Measurements from ENCODE around the gene CARD10.

Gene CARD10

DNA sequence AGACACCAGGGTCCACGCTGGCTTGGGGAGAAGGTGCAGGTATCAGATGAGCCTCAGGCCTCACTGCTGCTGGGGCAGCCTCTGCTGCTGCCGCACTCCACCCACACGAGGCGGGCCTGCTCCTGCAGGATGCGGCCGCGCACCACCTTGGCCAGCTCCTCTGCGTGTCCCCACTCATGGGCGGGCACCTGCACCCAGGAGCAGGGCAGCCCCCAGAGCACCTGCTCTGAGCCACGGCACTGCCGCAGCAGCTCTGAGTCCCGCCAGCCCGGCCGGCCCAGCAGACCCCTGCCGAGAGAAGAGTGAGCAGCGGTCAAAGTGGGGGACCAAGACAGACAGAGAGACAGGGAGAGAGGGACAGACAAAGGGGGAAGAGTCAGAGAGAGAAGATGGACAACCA, 28.1 kb downstream of the CARD10 start:
- TF ChIP-seq TAF1 (IDR thresholded peaks at IDR 0.05; ENCODE audit: low read depth) (no peak), RAD21 (IDR thresholded peaks at IDR 0.05; ENCODE audit: low read depth) (no peak), TEAD4 (IDR thresholded peaks at IDR 0.05) (no peak), EP300 (IDR thresholded peaks at IDR 0.05; ENCODE audit: borderline replicate concordance) (no peak), TCF12 (IDR thresholded peaks at IDR 0.05; ENCODE audit: low read depth) (no peak), NFIC (IDR thresholded peaks at IDR 0.05) (no peak), YY1 (IDR thresholded peaks at IDR 0.05; ENCODE audit: low read depth) (no peak), CEBPB (IDR thresholded peaks at IDR 0.05) (no peak), FOXM1 (IDR thresholded peaks at IDR 0.05; ENCODE audit: borderline replicate concordance, low read depth) (no peak), ZBTB7A (IDR thresholded peaks at IDR 0.05; ENCODE audit: low read depth) (no peak), EGR1 (IDR thresholded peaks at IDR 0.05) (no peak), CREB1 (IDR thresholded peaks at IDR 0.05; ENCODE audit: low read depth) (no peak)
- TF ChIP-seq, protein P1, sequence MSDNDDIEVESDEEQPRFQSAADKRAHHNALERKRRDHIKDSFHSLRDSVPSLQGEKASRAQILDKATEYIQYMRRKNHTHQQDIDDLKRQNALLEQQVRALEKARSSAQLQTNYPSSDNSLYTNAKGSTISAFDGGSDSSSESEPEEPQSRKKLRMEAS (IDR thresholded peaks at IDR 0.05) = no peak
- TF ChIP-seq, protein P2, sequence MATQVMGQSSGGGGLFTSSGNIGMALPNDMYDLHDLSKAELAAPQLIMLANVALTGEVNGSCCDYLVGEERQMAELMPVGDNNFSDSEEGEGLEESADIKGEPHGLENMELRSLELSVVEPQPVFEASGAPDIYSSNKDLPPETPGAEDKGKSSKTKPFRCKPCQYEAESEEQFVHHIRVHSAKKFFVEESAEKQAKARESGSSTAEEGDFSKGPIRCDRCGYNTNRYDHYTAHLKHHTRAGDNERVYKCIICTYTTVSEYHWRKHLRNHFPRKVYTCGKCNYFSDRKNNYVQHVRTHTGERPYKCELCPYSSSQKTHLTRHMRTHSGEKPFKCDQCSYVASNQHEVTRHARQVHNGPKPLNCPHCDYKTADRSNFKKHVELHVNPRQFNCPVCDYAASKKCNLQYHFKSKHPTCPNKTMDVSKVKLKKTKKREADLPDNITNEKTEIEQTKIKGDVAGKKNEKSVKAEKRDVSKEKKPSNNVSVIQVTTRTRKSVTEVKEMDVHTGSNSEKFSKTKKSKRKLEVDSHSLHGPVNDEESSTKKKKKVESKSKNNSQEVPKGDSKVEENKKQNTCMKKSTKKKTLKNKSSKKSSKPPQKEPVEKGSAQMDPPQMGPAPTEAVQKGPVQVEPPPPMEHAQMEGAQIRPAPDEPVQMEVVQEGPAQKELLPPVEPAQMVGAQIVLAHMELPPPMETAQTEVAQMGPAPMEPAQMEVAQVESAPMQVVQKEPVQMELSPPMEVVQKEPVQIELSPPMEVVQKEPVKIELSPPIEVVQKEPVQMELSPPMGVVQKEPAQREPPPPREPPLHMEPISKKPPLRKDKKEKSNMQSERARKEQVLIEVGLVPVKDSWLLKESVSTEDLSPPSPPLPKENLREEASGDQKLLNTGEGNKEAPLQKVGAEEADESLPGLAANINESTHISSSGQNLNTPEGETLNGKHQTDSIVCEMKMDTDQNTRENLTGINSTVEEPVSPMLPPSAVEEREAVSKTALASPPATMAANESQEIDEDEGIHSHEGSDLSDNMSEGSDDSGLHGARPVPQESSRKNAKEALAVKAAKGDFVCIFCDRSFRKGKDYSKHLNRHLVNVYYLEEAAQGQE (IDR thresholded peaks at IDR 0.05; ENCODE audit: low read depth) = no peak
- TF ChIP-seq, protein P3, sequence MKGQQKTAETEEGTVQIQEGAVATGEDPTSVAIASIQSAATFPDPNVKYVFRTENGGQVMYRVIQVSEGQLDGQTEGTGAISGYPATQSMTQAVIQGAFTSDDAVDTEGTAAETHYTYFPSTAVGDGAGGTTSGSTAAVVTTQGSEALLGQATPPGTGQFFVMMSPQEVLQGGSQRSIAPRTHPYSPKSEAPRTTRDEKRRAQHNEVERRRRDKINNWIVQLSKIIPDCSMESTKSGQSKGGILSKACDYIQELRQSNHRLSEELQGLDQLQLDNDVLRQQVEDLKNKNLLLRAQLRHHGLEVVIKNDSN (IDR thresholded peaks at IDR 0.05) = no peak

DNA sequence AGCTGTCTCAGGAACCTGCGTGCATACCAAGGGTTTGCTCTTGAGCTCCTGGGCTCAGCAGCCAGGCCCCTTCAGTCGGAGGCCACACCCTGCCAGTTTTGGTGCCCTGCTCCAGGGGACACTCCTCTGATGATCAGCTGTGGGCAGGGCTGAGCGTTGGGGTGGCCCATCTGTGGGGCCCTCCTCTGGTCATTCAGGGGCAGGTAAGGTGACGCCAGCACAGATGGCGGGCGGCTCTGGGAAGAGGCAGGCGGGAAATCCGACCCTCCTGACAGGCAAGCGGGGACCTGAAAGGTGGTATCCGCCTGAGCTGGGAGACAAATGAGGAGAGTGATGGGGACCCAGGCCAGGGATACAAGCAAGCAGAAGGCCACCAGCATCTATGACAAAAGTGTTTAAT, 29.2 kb downstream of the CARD10 start:
- TF ChIP-seq EP300 (IDR thresholded peaks at IDR 0.05; ENCODE audit: borderline replicate concordance) = no peak
- TF ChIP-seq FOXM1 (IDR thresholded peaks at IDR 0.05; ENCODE audit: borderline replicate concordance, low read depth) = no peak
- TF ChIP-seq, protein P2 (IDR thresholded peaks at IDR 0.05; ENCODE audit: low read depth) = no peak
- no peak for TF ChIP-seq YY1 (IDR thresholded peaks at IDR 0.05; ENCODE audit: low read depth)
- no peak for TF ChIP-seq TAF1 (IDR thresholded peaks at IDR 0.05; ENCODE audit: low read depth)
- no peak for TF ChIP-seq CREB1 (IDR thresholded peaks at IDR 0.05; ENCODE audit: low read depth)
- no peak for TF ChIP-seq ZBTB7A (IDR thresholded peaks at IDR 0.05; ENCODE audit: low read depth)
- no peak for TF ChIP-seq CEBPB (IDR thresholded peaks at IDR 0.05)
- TF ChIP-seq TEAD4 (IDR thresholded peaks at IDR 0.05) = no peak

DNA sequence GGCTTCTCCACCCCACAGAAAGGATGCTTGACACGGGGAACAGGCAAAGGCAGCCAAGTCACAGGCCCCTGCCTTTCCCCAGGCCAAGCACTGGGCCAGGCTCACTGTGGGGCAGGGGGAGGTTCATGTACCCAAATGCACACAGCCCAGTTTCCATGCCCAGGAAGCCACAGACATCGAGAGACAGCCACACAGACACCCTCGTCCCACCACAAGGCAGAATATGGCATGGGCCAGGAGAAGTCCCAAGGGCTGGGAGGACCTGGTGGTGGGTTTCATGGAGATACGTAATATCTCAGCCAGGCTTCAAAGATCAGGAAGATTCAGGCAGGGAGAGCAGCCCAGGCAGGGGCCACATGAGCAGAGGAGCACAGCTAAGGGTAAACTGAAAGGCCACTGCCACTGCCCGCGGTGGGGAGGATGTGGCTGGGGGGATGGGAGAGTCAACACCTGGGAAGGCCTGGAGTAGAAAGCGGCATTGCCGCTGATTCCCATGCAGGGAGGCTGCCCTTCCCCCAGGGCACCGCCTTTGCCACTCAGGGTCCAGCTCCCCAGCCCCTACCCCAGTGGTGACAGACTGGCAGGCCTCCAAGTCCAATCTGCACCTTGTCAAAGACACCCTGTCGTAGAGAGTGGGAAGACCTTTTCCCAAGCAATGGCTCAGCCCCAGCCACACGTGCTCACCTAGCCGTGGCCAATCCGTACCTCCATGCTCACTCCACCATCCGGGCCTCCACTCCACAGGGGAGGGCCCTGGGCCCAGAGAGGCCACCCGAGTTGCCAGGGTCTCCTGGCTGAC, 30.7 kb downstream of the CARD10 start:
- TF ChIP-seq TAF1 (IDR thresholded peaks at IDR 0.05; ENCODE audit: low read depth) (no peak), FOXM1 (IDR thresholded peaks at IDR 0.05; ENCODE audit: borderline replicate concordance, low read depth) (no peak), NFIC (IDR thresholded peaks at IDR 0.05) (no peak)

DNA sequence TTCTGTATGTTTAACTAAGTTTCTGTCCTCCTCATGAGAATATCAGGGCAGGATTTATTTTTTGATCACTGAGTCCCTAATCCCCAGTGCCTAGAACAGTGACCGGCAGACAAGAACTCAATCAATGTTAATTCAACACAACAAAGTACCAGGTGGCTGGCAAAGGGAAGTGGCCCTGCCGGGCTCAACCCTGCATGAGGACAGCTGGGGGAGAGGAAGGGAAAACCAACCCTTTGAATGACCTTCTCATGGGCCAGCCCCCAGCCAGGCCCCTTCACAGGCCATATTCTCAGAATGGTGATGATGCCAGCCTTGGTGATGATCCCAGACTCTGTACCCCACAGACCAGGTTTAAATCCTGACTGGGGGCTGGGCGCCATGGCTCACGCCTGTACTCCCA, 31.6 kb downstream of the CARD10 start:
- TF ChIP-seq YY1 (IDR thresholded peaks at IDR 0.05; ENCODE audit: low read depth) (no peak), CEBPB (IDR thresholded peaks at IDR 0.05) (no peak)

DNA sequence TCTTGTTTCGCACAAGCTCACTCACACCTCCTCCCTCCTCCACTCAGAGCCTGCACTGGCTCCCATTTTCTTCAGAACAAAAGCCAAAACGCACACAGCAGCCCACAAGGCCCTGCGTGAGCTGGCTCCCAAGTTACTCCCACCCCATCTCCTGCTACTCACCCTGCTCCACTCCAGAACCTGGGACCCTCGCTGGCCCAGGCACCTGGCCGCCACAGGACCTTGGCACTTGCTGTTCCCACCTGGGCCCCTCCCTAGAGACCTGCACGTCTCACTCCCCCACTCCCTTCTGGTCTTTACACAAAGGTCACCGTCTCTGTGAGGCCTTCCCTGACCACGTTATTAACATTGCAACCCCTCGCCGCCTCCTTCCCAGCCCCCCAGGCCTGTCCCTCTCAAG, 32.1 kb downstream of the CARD10 start:
- TF ChIP-seq CEBPB (IDR thresholded peaks at IDR 0.05) (no peak), TEAD4 (IDR thresholded peaks at IDR 0.05) (no peak), NFIC (IDR thresholded peaks at IDR 0.05) (no peak), YY1 (IDR thresholded peaks at IDR 0.05; ENCODE audit: low read depth) (no peak), TAF1 (IDR thresholded peaks at IDR 0.05; ENCODE audit: low read depth) (no peak), TCF12 (IDR thresholded peaks at IDR 0.05; ENCODE audit: low read depth) (no peak), EP300 (IDR thresholded peaks at IDR 0.05; ENCODE audit: borderline replicate concordance) (no peak), ZBTB7A (IDR thresholded peaks at IDR 0.05; ENCODE audit: low read depth) (no peak)
- TF ChIP-seq, protein P1 (IDR thresholded peaks at IDR 0.05) = no peak
- TF ChIP-seq, protein P2 (IDR thresholded peaks at IDR 0.05; ENCODE audit: low read depth) = no peak
